Right lobe of liver (tissue), 6 donors: ENCODE results near the gene ADI1. TPM values are rescaled to one million over a fixed set of nuclear protein-coding genes. Genes with fewer than 3 reads are reported as not detected.
"Not testable (repeated sequence)": the region's sequence is repeated elsewhere in the genome, so short reads cannot be mapped to it uniquely, and the experiment has no call there.

ENCODE experiments used
- ATAC-seq, 4 donors: fragments of 200-7000 bp; cut with Tn5 transposase; one replicate each; pipeline ENCODE4 v1.9.1; 2020; ENCODE audit warnings: mild to moderate bottlenecking in 4 of 4, moderate library complexity in 4 of 4
- DNase-seq, 3 donors: peaks; one replicate each; pipeline ENCODE4 v3.0.0-alpha.2; 2020
- H3K27ac ChIP-seq, 3 donors: fragments of 200-600 bp; one replicate each; pipeline ENCODE4 v1.8.0; 2022
- H3K27me3 ChIP-seq, 2 donors: fragments of 200-600 bp; one replicate each; pipeline ENCODE4 v1.8.0; 2022
- H3K36me3 ChIP-seq, 4 donors: fragments of 200-600 bp; sonication (generic) in 1 of 4; one replicate each; pipeline versions ENCODE4 v1.5.1 to v1.8.0; 2017 to 2022; ENCODE audit warnings: control low read depth in 1 of 4
- H3K4me1 ChIP-seq, 4 donors: fragments of 200-600 bp; sonication (generic) in 1 of 4; one replicate each; pipeline versions ENCODE4 v1.5.1 to v1.8.0; 2017 to 2022; ENCODE audit warnings: control low read depth in 1 of 4
- H3K4me3 ChIP-seq, 3 donors: fragments of 200-600 bp; one replicate each; pipeline ENCODE4 v1.8.0; 2022
- H3K9me3 ChIP-seq, 4 donors: fragments of 200-600 bp; sonication (generic) in 1 of 4; one replicate each; pipeline versions ENCODE4 v1.5.1 to v1.8.0; 2017 to 2022; ENCODE audit warnings: control low read depth in 1 of 4
- POLR2A ChIP-seq: fragments of 450-650 bp; IDR thresholded peaks from one replicate; pipeline ENCODE4 v1.6.1; 2017; ENCODE audit warnings: antibody characterized with exemption, mild to moderate bottlenecking
- WGBS: methylation state at CpG from one replicate; pipeline ENCODE4 v1.1.6; 2018; ENCODE audit warnings: low coverage, low lambda C conversion rate; ENCODE audit not compliant: insufficient coverage; ENCODE audit errors: missing lambda C conversion rate; 5-methylcytosine and 5-hydroxymethylcytosine counted together
- intact Hi-C, 2 donors: fragments of 100-400 bp; cut with DNase I; formaldehyde crosslinking; loops; one replicate each; pipeline versions ENCODE4 v1.11.2 to v1.14.1; 2022
- total RNA-seq, 6 experiments: library from RNA; depleted of rRNA in 2 of 6; stranded (reverse); fragments of >200 nt in 2 of 6; fragmentation: NEBNext Ultra II Directional in 3 of 6; extraction: Animal tissue kit (Norgen Biotek cat#: 25700) in 3 of 6; gene quantifications; one replicate each; pipeline versions ENCODE4 v1.1.0 to v1.2.4, GENCODE V29; 2016 to 2023
- TF ChIP-seq, protein P1 (sequence below), 4 donors: fragments of 200-600 bp in 3 of 4; fragments of 450-650 bp in 1 of 4; IDR thresholded peaks; one replicate each; pipeline versions ENCODE4 v1.5.1 to v1.8.0; 2016 to 2022; ENCODE audit warnings: antibody characterized with exemption in 4 of 4, mild to moderate bottlenecking in 2 of 4
- donor health status: DM: no; HTN: yes; CAD: no.
- donor health status: DM: no; HTN: no; CAD: no.
- donor health status: DM: no; HTN: no; CAD: no.
- donor health status: DM: no; HTN: yes; CAD: no.
- donor health status: DM: no; HTN: yes; CAD: no.

ADI1 gene
- total RNA-seq, 6 experiments from 2014 or later: 165 to 470 (median 246) TPM

- DNase-seq (no peak), ATAC-seq (no peak)
- H3K27ac ChIP-seq: no peak overlapping the region
- no peaks in the 10 kb centered on the region for H3K9me3 ChIP-seq
- H3K27me3 ChIP-seq: no peaks in the 10 kb centered on the region
- intact Hi-C loops: no loop called here
- WGBS: 89% methylated on average over 10 of the region's 11 CpGs
- TF ChIP-seq, protein P1, sequence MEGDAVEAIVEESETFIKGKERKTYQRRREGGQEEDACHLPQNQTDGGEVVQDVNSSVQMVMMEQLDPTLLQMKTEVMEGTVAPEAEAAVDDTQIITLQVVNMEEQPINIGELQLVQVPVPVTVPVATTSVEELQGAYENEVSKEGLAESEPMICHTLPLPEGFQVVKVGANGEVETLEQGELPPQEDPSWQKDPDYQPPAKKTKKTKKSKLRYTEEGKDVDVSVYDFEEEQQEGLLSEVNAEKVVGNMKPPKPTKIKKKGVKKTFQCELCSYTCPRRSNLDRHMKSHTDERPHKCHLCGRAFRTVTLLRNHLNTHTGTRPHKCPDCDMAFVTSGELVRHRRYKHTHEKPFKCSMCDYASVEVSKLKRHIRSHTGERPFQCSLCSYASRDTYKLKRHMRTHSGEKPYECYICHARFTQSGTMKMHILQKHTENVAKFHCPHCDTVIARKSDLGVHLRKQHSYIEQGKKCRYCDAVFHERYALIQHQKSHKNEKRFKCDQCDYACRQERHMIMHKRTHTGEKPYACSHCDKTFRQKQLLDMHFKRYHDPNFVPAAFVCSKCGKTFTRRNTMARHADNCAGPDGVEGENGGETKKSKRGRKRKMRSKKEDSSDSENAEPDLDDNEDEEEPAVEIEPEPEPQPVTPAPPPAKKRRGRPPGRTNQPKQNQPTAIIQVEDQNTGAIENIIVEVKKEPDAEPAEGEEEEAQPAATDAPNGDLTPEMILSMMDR (IDR thresholded peaks at IDR 0.05): no peak
- TF ChIP-seq POLR2A: no peak
- H3K4me1 ChIP-seq: no peaks in the 10 kb centered on the region
- H3K4me3 ChIP-seq: no peak overlapping the region
- H3K36me3 ChIP-seq: peaks cover 0 to 14% (median 9%) of the 10 kb centered on the region in 4 donors
Measured at GRCh38 chr2:3449936-3450335, 69.4 kb downstream of the ADI1 start.

- H3K36me3 ChIP-seq: peaks cover 0 to 19% (median 14%) of the 10 kb centered on the region in 4 donors
- WGBS: 79% methylated on average over 11 of the region's 13 CpGs
Measured at GRCh38 chr2:3449086-3449485, 70.2 kb downstream of the ADI1 start.

GRCh38 chr2:3448441-3448911 lies 70.9 kb downstream of the ADI1 start:
- DNase-seq, H3K9me3 ChIP-seq, H3K4me1 ChIP-seq, intact Hi-C loops, H3K27ac ChIP-seq, H3K4me3 ChIP-seq, ATAC-seq, H3K27me3 ChIP-seq: not testable (repeated sequence)
- H3K36me3 ChIP-seq: peaks cover 0 to 25% (median 18%) of the 10 kb centered on the region in 4 donors
- WGBS: 83% methylated on average over 25 of the region's 35 CpGs

More at GRCh38 chr2:3449086-3449485, 70.2 kb downstream of the ADI1 start:
- DNase-seq (no peak), ATAC-seq (no peak)
- no peaks in the 10 kb centered on the region for H3K27me3 ChIP-seq
- H3K4me3 ChIP-seq: no peak overlapping the region
- intact Hi-C loops: no loop called here
- TF ChIP-seq, protein P1 (IDR thresholded peaks at IDR 0.05): no peak
- TF ChIP-seq POLR2A: no peak
- no peak overlapping the region for H3K27ac ChIP-seq
- H3K4me1 ChIP-seq: no peaks in the 10 kb centered on the region
- H3K9me3 ChIP-seq: no peaks in the 10 kb centered on the region

GRCh38 chr2:3447789-3448317 lies 71.5 kb downstream of the ADI1 start:
- H3K4me1 ChIP-seq: no peaks in the 10 kb centered on the region
- intact Hi-C loops: no loop called here
- no peaks in the 10 kb centered on the region for H3K27me3 ChIP-seq
- H3K4me3 ChIP-seq: no peak overlapping the region
- H3K27ac ChIP-seq: no peak overlapping the region
- H3K36me3 ChIP-seq: peaks cover 0 to 25% (median 18%) of the 10 kb centered on the region in 4 donors
- TF ChIP-seq, protein P1 (IDR thresholded peaks at IDR 0.05): no peak
- no peak for TF ChIP-seq POLR2A
- WGBS: 70% methylated on average over 2 of the region's 9 CpGs
- DNase-seq (no peak), ATAC-seq (peak; percentile 29 to 68 (median 48))
- H3K9me3 ChIP-seq: no peaks in the 10 kb centered on the region

Other genes with a start within 250 kb of the ADI1 start
- gene EIPR1, start 141.7 kb downstream of the ADI1 start, total RNA-seq: 10 to 100 TPM in 4 of 6 experiments, 1 to 10 TPM in 2; 6.8 to 40.6 (median 11.6) TPM
- 10 to 100 TPM; 39.2 to 92.4 (median 47.8) TPM for gene TRAPPC12, start 139.8 kb downstream of the ADI1 start, total RNA-seq
- gene RNASEH1, start 38.8 kb upstream of the ADI1 start, total RNA-seq: 10 to 100 TPM in 3 of 6 experiments, 1 to 10 TPM in 3; 8.3 to 12.2 (median 10.0) TPM
- 1,000 to 10,000 TPM in 2 of 6 experiments, 100 to 1,000 TPM in 4; 366 to 1,499 (median 423) TPM for gene RPS7, start 55.7 kb upstream of the ADI1 start, total RNA-seq
- gene COLEC11, start 75.6 kb upstream of the ADI1 start, total RNA-seq: 10 to 100 TPM; 25.2 to 58.6 (median 41.1) TPM
- gene ALLC, start 138.7 kb upstream of the ADI1 start, total RNA-seq: under 1 TPM in 5 of 6 experiments, not detected in 1; 0.18 to 0.63 (median 0.31) TPM
- gene DCDC2C, start 184.0 kb upstream of the ADI1 start, total RNA-seq: not detected